ENCODE results near the gene HOXC13.

Gene HOXC13

DNA sequence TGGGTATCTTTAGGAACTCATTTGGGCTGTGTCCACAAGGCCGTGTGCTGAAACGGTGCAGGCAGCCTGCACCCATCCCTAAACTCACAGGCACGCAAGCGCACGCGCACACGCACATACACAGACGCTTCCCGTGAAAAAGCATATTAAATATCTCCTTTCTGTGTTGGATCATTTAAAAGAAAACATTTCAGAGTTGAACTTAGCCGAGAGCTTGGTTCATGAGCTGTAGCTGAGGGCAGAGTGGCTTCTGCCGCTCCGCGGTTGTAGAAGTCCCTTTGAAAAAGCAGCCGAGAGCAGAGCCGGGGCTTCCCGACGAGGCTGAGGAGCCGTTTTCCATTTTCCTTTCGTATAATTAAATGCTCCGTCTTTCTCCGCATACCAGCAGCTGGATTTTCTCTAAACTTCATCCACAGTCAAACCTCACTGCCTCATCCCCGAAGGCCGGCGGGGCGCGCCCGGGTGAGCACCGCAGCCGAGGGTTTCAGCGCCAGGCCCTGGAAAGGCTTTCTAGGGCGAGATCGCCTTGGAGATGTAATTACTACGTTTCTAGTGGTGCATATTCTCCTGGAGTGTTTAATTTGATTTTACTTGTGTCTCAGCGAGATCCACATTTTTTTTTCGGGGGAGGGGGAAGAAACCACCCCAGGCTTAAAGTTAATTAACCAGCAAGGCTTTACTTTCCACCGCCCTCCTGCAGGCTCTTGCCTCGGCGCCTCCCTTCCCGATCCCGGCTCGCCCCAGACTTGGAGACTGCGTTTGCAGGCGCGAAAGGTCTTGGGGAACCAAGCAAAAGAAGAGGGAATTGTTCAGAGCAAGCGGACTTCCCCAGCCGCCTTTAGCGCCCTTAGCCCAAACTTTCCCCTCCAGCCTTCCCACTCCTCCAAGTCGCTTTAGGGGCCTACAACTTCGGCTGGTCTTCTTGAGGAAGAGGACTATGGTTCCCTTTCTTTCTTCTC is 3.0 kb upstream of the HOXC13 start:
- Histone ChIP-seq H3K27me3 (ENCODE audit: control insufficient read depth in 3 of 3, insufficient read depth in 3 of 3, low read depth in 1 of 3, low read length in 3 of 3) (peaks cover 73 to 100% (median 98%) of the 10 kb centered on the region in 3 experiments), H3K23ac (ENCODE audit: low read depth, low read length, poor library complexity) (no peak overlapping the region), H2AFZ (ENCODE audit: low read length) (peak overlapping the region; percentile 51), H3K4me3 (ENCODE audit: low read length in 2 of 2) (no peak overlapping the region), H2AK5ac (ENCODE audit: low read depth, low read length) (no peak overlapping the region), H3K27ac (replicated peaks; ENCODE audit: low read length) (no peak overlapping the region), H2BK120ac (ENCODE audit: low read depth, low read length) (no peak overlapping the region), H3K36me3 (replicated peaks in 1 of 2; ENCODE audit: control insufficient read depth in 2 of 2, insufficient read depth in 2 of 2, low read length in 2 of 2) (no peaks in the 10 kb centered on the region), H3K18ac (ENCODE audit: low read length) (no peak overlapping the region), H4K91ac (ENCODE audit: low read depth, low read length, poor library complexity) (no peak overlapping the region), H3K4me1 (ENCODE audit: control insufficient read depth in 2 of 2, insufficient read depth in 1 of 2, low read depth in 1 of 2, low read length in 2 of 2) (no peaks in the 10 kb centered on the region), H3K4ac (ENCODE audit: low read length) (no peak overlapping the region), H2BK5ac (ENCODE audit: low read length) (no peak overlapping the region), H2BK15ac (ENCODE audit: low read length) (no peak overlapping the region), H3K9ac (ENCODE audit: low read depth, low read length, poor library complexity) (no peak overlapping the region), H2BK12ac (ENCODE audit: low read length) (no peak overlapping the region), H3K79me1 (ENCODE audit: low read depth, low read length) (no peaks in the 10 kb centered on the region), H3K14ac (ENCODE audit: low read length) (no peak overlapping the region), H3K4me2 (ENCODE audit: insufficient read depth, low read length, poor library complexity, severe bottlenecking) (no peak overlapping the region), H3K9me3 (replicated peaks in 1 of 2; ENCODE audit: control insufficient read depth in 2 of 2, insufficient read depth in 1 of 2, low read depth in 1 of 2, low read length in 2 of 2) (peaks cover 0 to 7% of the 10 kb centered on the region in 2 donors), H4K8ac (ENCODE audit: low read depth, low read length) (no peak overlapping the region)
- WGBS, 2 donors (ENCODE audit: extremely low coverage in 2 of 2, insufficient read length in 2 of 2, insufficient replicate concordance in 1 of 2) = no CpG with 5 or more reads among the region's 49 CpGs
- DNase-seq (ENCODE audit: low spot score) = no peak

GRCh38 chr12:53937099-53937498 is 1.5 kb upstream of the HOXC13 start:
- Histone ChIP-seq H3K9me3 (replicated peaks in 1 of 2; ENCODE audit: control insufficient read depth in 2 of 2, insufficient read depth in 1 of 2, low read depth in 1 of 2, low read length in 2 of 2) (peaks cover 0 to 7% of the 10 kb centered on the region in 2 donors), H2BK15ac (ENCODE audit: low read length) (no peak overlapping the region), H4K91ac (ENCODE audit: low read depth, low read length, poor library complexity) (no peak overlapping the region), H2BK5ac (ENCODE audit: low read length) (no peak overlapping the region), H2BK120ac (ENCODE audit: low read depth, low read length) (no peak overlapping the region), H3K23ac (ENCODE audit: low read depth, low read length, poor library complexity) (no peak overlapping the region), H2AK5ac (ENCODE audit: low read depth, low read length) (no peak overlapping the region), H4K8ac (ENCODE audit: low read depth, low read length) (no peak overlapping the region), H3K4me1 (ENCODE audit: control insufficient read depth in 2 of 2, insufficient read depth in 1 of 2, low read depth in 1 of 2, low read length in 2 of 2) (no peaks in the 10 kb centered on the region), H3K27me3 (ENCODE audit: control insufficient read depth in 3 of 3, insufficient read depth in 3 of 3, low read depth in 1 of 3, low read length in 3 of 3) (peaks cover 69 to 100% (median 96%) of the 10 kb centered on the region in 3 experiments), H3K79me1 (ENCODE audit: low read depth, low read length) (no peaks in the 10 kb centered on the region), H3K4me2 (ENCODE audit: insufficient read depth, low read length, poor library complexity, severe bottlenecking) (no peak overlapping the region), H3K9ac (ENCODE audit: low read depth, low read length, poor library complexity) (no peak overlapping the region), H3K27ac (replicated peaks; ENCODE audit: low read length) (no peak overlapping the region), H2BK12ac (ENCODE audit: low read length) (no peak overlapping the region), H3K4me3 (ENCODE audit: low read length in 2 of 2) (no peak overlapping the region), H3K18ac (ENCODE audit: low read length) (no peak overlapping the region), H3K14ac (ENCODE audit: low read length) (no peak overlapping the region), H3K4ac (ENCODE audit: low read length) (no peak overlapping the region), H3K36me3 (replicated peaks in 1 of 2; ENCODE audit: control insufficient read depth in 2 of 2, insufficient read depth in 2 of 2, low read length in 2 of 2) (no peaks in the 10 kb centered on the region), H2AFZ (ENCODE audit: low read length) (no peak overlapping the region)
- no CpG with 5 or more reads among the region's 12 CpGs for WGBS, 2 donors (ENCODE audit: extremely low coverage in 2 of 2, insufficient read length in 2 of 2, insufficient replicate concordance in 1 of 2)
- DNase-seq (ENCODE audit: low spot score) = no peak

DNA sequence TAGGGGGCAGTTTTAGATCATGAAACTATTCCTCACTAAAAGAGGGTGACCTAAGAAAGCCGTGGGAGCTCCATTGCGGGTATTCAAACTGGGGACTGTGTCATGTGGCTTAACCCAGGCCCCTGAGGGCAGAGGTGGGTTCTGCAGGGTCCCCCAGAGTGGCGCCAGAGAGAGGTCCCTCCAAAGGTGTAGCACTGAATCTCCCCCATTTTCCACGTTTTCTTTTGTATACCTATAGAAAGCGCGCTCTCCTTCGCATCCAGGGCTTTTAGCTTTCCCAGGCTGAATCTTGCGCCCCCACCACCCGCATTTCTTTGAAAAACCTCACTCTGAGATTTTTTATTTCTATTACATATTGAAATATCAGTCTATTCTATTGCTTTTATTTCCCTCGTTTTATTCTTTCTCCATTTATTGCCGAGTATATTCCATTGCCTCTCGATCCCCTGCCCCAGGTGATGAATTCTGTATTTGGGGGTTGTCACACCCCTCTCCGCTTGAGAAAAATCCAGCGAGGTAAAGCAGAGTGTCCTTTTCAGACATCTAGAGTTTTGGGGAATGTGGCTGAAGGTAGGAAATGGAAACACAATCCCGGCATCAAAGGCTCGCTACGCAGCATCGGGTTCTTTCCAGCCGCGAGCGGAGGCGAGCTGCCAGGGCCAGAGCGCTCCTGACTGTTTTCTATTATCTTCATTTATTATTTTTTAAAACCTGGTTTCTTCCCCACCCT is 870 bp upstream of the HOXC13 start:
- H2BK120ac ChIP-seq (ENCODE audit: low read depth, low read length) = no peak overlapping the region
- H3K36me3 ChIP-seq (replicated peaks in 1 of 2; ENCODE audit: control insufficient read depth in 2 of 2, insufficient read depth in 2 of 2, low read length in 2 of 2) = no peaks in the 10 kb centered on the region
- no peak overlapping the region for H2AK5ac ChIP-seq (ENCODE audit: low read depth, low read length)
- no peak overlapping the region for H3K18ac ChIP-seq (ENCODE audit: low read length)
- H3K9ac ChIP-seq (ENCODE audit: low read depth, low read length, poor library complexity) = no peak overlapping the region
- H3K14ac ChIP-seq (ENCODE audit: low read length) = no peak overlapping the region
- H3K9me3 ChIP-seq (replicated peaks in 1 of 2; ENCODE audit: control insufficient read depth in 2 of 2, insufficient read depth in 1 of 2, low read depth in 1 of 2, low read length in 2 of 2) = peaks cover 0 to 7% of the 10 kb centered on the region in 2 donors
- no peak overlapping the region for H3K4ac ChIP-seq (ENCODE audit: low read length)
- no peak overlapping the region for H3K27ac ChIP-seq (replicated peaks; ENCODE audit: low read length)
- no peak overlapping the region for H2BK12ac ChIP-seq (ENCODE audit: low read length)
- no peaks in the 10 kb centered on the region for H3K4me1 ChIP-seq (ENCODE audit: control insufficient read depth in 2 of 2, insufficient read depth in 1 of 2, low read depth in 1 of 2, low read length in 2 of 2)
- no peak overlapping the region for H4K8ac ChIP-seq (ENCODE audit: low read depth, low read length)
- H4K91ac ChIP-seq (ENCODE audit: low read depth, low read length, poor library complexity) = no peak overlapping the region
- no peak for DNase-seq (ENCODE audit: low spot score)
- no peak overlapping the region for H2BK15ac ChIP-seq (ENCODE audit: low read length)
- peak overlapping the region; percentile 73 for H3K23ac ChIP-seq (ENCODE audit: low read depth, low read length, poor library complexity)
- no peak overlapping the region for H2BK5ac ChIP-seq (ENCODE audit: low read length)
- peak overlapping the region; percentile 68 for H2AFZ ChIP-seq (ENCODE audit: low read length)
- no peak overlapping the region for H3K4me2 ChIP-seq (ENCODE audit: insufficient read depth, low read length, poor library complexity, severe bottlenecking)
- H3K27me3 ChIP-seq (ENCODE audit: control insufficient read depth in 3 of 3, insufficient read depth in 3 of 3, low read depth in 1 of 3, low read length in 3 of 3) = peaks cover 69 to 99% (median 95%) of the 10 kb centered on the region in 3 experiments
- no CpG with 5 or more reads among the region's 23 CpGs for WGBS, 2 donors (ENCODE audit: extremely low coverage in 2 of 2, insufficient read length in 2 of 2, insufficient replicate concordance in 1 of 2)
- no peak overlapping the region for H3K4me3 ChIP-seq (ENCODE audit: low read length in 2 of 2)
- H3K79me1 ChIP-seq (ENCODE audit: low read depth, low read length) = no peaks in the 10 kb centered on the region
